ENCODE data around the gene SERTAD4. TPM values are rescaled to one million over a fixed set of nuclear protein-coding genes. Genes with fewer than 3 reads are reported as not detected.

Gene SERTAD4
- total RNA-seq, 4 donors from 2014 or later = 0.60 to 6.7 (median 2.0) TPM

DNA sequence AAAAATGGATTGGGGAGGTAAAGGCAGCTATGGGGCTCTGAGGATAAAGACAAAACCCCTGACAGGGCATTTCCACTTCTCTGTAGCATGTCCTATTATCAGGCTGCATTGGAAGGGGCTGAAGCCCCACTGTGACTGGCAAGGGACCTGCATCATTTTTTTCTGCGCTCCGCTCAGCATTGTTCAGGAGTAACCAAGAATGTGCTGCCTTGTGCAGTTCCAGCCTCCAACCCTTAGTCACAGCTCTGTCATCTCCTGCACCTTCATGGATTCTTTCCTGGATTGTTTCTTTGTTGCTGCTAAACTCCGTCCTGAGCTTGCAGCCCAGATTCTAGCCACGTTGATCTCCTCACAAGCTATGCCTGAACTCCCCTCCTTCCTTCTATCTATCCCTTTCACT is 37.4 kb downstream of the SERTAD4 start:
- no peaks in the 10 kb centered on the region for H3K4me1 ChIP-seq
- H3K9me3 ChIP-seq = no peaks in the 10 kb centered on the region

DNA sequence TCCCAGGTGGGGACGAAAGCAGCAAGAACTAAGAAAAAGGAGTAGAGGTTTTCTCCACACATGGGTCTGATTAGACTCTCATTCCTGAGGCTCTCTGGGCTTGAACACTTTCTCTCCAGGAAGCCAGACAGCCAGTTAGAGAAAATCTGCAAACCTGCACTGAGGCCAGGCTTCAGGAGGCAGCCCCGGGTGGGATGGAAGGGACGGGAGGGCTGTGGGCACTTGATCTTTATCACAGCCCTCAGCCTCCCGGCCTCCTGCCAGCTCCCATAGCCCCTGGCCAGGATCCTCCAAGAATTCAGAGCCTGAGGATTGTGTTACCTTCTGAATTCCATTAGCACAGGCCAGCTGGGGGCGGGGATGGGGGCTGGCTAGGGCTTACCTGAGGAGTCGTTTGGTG is 40.1 kb downstream of the SERTAD4 start:
- Histone ChIP-seq H3K27me3 (no peaks in the 10 kb centered on the region), H3K4me3 (no peak overlapping the region), H3K36me3 (no peaks in the 10 kb centered on the region), H3K4me1 (no peaks in the 10 kb centered on the region), H3K9me3 (no peaks in the 10 kb centered on the region), H3K27ac (no peak overlapping the region)
- in situ Hi-C loops (cut with MboI; ENCODE audit: low pct_ligation_motif_present in 1 of 4, low pct_unique_long_range_greater_than_20kb in 1 of 4, low sequenced_read_pairs in 3 of 4) (no loop called here), intact Hi-C loops (cut with DNase I; ENCODE audit: low total_unique reads) (no loop called here)
- TF ChIP-seq, protein P1, sequence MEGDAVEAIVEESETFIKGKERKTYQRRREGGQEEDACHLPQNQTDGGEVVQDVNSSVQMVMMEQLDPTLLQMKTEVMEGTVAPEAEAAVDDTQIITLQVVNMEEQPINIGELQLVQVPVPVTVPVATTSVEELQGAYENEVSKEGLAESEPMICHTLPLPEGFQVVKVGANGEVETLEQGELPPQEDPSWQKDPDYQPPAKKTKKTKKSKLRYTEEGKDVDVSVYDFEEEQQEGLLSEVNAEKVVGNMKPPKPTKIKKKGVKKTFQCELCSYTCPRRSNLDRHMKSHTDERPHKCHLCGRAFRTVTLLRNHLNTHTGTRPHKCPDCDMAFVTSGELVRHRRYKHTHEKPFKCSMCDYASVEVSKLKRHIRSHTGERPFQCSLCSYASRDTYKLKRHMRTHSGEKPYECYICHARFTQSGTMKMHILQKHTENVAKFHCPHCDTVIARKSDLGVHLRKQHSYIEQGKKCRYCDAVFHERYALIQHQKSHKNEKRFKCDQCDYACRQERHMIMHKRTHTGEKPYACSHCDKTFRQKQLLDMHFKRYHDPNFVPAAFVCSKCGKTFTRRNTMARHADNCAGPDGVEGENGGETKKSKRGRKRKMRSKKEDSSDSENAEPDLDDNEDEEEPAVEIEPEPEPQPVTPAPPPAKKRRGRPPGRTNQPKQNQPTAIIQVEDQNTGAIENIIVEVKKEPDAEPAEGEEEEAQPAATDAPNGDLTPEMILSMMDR (IDR thresholded peaks at IDR 0.05) = no peak
- TF ChIP-seq POLR2AphosphoS5 (IDR thresholded peaks at IDR 0.05) (no peak), POLR2A (IDR thresholded peaks at IDR 0.05) (no peak), EP300 (IDR thresholded peaks at IDR 0.05; ENCODE audit: low read depth) (no peak)
- 75% methylated on average over 6 of the region's 6 CpGs; no CpG with 5 or more reads in 1 of the 2 donors for WGBS, 2 donors (ENCODE audit: low coverage in 1 of 2)
- DNase-seq = no peak

More for the DNA sequence above, 37.4 kb downstream of the SERTAD4 start:
- intact Hi-C loops (cut with DNase I; ENCODE audit: low total_unique reads) = no loop called here
- WGBS, 2 donors (ENCODE audit: low coverage in 1 of 2) = 60 to 84% methylated on average over 1 to 4 of the region's 4 CpGs
- in situ Hi-C loops (cut with MboI; ENCODE audit: low pct_ligation_motif_present in 1 of 4, low pct_unique_long_range_greater_than_20kb in 1 of 4, low sequenced_read_pairs in 3 of 4) = no loop called here
- TF ChIP-seq EP300 (IDR thresholded peaks at IDR 0.05; ENCODE audit: low read depth) (no peak), POLR2A (IDR thresholded peaks at IDR 0.05) (no peak), POLR2AphosphoS5 (IDR thresholded peaks at IDR 0.05) (no peak)
- TF ChIP-seq, protein P1 (IDR thresholded peaks at IDR 0.05) = no peak
- Histone ChIP-seq H3K36me3 (no peaks in the 10 kb centered on the region), H3K27me3 (no peaks in the 10 kb centered on the region), H3K4me3 (no peak overlapping the region), H3K27ac (no peak overlapping the region)
- DNase-seq = no peak

DNA sequence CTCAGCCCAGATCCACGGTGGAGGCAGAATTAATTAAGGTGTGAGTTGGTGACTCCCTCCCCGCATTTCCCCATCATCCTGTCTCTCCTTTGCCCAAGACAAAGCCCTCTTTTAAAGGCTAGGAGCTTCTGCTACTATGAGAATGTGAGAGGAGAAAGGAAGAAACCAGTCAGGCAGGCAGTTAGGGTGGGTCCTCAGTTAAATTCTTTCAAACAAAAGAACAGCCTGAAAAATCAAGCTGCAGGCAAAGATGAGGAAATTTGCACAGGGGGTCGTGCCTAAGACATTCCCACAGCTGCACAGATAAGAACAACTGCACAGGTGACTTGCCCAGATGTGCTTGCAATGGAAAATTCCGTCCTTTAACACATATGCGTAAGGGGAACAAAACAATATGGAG is 47.6 kb downstream of the SERTAD4 start:
- no peak overlapping the region for H3K27ac ChIP-seq
- in situ Hi-C loops (cut with MboI; ENCODE audit: low pct_ligation_motif_present in 1 of 4, low pct_unique_long_range_greater_than_20kb in 1 of 4, low sequenced_read_pairs in 3 of 4) = no loop called here
- intact Hi-C loops (cut with DNase I; ENCODE audit: low total_unique reads) = no loop called here
- 76 to 81% methylated on average over 3 to 5 of the region's 5 CpGs for WGBS, 2 donors (ENCODE audit: low coverage in 1 of 2)
- H3K4me1 ChIP-seq = no peaks in the 10 kb centered on the region
- H3K36me3 ChIP-seq = no peaks in the 10 kb centered on the region
- no peak for DNase-seq
- H3K27me3 ChIP-seq = no peaks in the 10 kb centered on the region
- TF ChIP-seq, protein P1 (IDR thresholded peaks at IDR 0.05) = no peak
- TF ChIP-seq POLR2AphosphoS5 (IDR thresholded peaks at IDR 0.05) = no peak
- no peak for TF ChIP-seq POLR2A (IDR thresholded peaks at IDR 0.05)
- no peak for TF ChIP-seq EP300 (IDR thresholded peaks at IDR 0.05; ENCODE audit: low read depth)
- no peak overlapping the region for H3K4me3 ChIP-seq
- peaks cover 16% of the 10 kb centered on the region in 2 donors for H3K9me3 ChIP-seq

DNA sequence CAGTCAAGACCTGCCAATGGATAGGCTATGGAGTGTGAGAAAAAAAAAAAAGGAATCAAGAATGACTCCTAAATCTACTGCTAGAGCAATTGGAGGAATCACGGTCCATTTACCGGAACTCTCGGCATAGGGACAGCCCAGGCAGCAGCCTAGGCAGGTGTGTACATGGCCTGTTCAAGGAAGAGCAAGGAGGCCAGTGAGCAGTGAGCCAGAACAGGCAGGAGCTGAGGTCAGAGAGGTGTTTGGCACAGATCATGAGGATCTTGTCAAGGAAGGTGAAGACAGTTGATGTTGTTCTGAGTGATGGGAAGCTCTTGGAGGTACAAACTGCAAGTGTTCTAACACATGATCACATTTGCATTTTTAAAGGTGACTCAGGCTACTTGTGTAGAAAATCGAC is 55.5 kb downstream of the SERTAD4 start:
- WGBS, 2 donors (ENCODE audit: low coverage in 1 of 2) = 86 to 89% methylated on average over 4 of the region's 4 CpGs
- no peaks in the 10 kb centered on the region for H3K9me3 ChIP-seq
- peaks cover 9 to 13% (median 11%) of the 10 kb centered on the region in 4 donors for H3K4me1 ChIP-seq
- no peak overlapping the region for H3K27ac ChIP-seq
- in situ Hi-C loops (cut with MboI; ENCODE audit: low pct_ligation_motif_present in 1 of 4, low pct_unique_long_range_greater_than_20kb in 1 of 4, low sequenced_read_pairs in 3 of 4) = no loop called here
- no peaks in the 10 kb centered on the region for H3K36me3 ChIP-seq
- TF ChIP-seq POLR2AphosphoS5 (IDR thresholded peaks at IDR 0.05) (no peak), EP300 (IDR thresholded peaks at IDR 0.05; ENCODE audit: low read depth) (no peak), POLR2A (IDR thresholded peaks at IDR 0.05) (no peak)
- TF ChIP-seq, protein P1 (IDR thresholded peaks at IDR 0.05) = no peak
- H3K4me3 ChIP-seq = no peak overlapping the region
- H3K27me3 ChIP-seq = peaks cover 28% of the 10 kb centered on the region
- no peak for DNase-seq
- intact Hi-C loops (cut with DNase I; ENCODE audit: low total_unique reads) = no loop called here
